ENCODE results near the gene MATN1.
"Not testable (repeated sequence)": the region's sequence is repeated elsewhere in the genome, so short reads cannot be mapped to it uniquely, and the experiment has no call there.

Gene MATN1
- 0.58 to 4.7 (median 1.8) reads per million in 9 experiments for total RNA-seq

DNA sequence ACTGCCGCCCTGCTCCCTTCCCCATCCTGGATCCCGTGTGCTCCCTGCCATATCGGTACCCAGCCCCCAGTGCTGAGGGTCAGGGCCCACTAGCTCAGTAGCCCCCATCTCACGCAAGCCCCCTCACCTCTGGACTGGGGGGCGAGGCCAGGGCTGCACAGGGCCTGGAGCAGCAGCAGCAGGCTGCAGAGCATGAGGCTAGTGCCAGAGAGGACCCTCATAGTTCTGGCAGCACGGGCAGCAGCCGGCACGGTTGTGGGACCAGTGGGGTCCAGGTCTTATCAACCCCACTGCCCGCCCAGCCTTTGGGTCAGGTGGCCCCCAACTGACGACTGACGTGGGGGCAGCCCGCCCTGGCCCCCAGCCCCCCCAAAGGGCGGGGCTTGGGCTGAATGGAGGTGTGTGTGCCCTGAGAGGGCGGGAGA, at the start of gene MATN1:
Gene MATN1 (minus strand): TSS at position 255 of the 425 bp plus-strand sequence. CDS start 34 bp downstream, at position 221.
- no peak for DNase-seq
- Mint-ChIP-seq H3K4me3 (no peak within 1 kb of the TSS), H3K4me1 (ENCODE audit: low read depth in 2 of 2) (peaks cover 14 to 26% of the 10 kb centered on the region in 2 donors), H3K9me3 (no peaks in the 10 kb centered on the region), H3K27ac (peak within 1 kb of the TSS; percentile 66 to 78), H3K27me3 (no peaks in the 10 kb centered on the region), H3K36me3 (ENCODE audit: insufficient read depth) (peaks cover 29% of the 10 kb centered on the region)
- ATAC-seq (replicated peaks) = no peak

DNA sequence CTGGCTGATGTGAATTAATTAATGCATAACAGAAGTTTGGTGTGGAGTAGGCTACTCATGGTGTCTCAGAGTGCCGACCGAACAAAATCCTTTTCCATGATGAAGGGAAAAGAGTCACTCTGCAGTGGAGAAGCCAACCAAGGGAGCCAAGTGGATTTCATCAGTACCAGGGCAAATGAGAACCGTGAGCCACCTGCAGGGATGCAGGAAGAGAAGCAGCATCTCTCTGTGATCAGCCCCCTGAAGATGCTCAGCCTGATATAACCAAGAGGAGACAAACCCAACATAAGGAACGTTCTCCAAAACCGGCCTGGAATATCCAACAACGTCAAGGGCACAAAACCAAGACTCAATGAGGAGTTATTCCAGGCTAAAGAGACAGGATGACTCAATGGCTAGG, 47.6 kb upstream of the MATN1 start:
- Mint-ChIP-seq H3K9me3 (no peaks in the 10 kb centered on the region), H3K27me3 (no peaks in the 10 kb centered on the region), H3K27ac (no peak overlapping the region), H3K4me1 (ENCODE audit: low read depth in 2 of 2) (peaks cover 2 to 3% of the 10 kb centered on the region in 2 donors), H3K36me3 (ENCODE audit: insufficient read depth) (no peaks in the 10 kb centered on the region), H3K4me3 (no peak overlapping the region)
- DNase-seq (no peak), ATAC-seq (replicated peaks) (no peak)

DNA sequence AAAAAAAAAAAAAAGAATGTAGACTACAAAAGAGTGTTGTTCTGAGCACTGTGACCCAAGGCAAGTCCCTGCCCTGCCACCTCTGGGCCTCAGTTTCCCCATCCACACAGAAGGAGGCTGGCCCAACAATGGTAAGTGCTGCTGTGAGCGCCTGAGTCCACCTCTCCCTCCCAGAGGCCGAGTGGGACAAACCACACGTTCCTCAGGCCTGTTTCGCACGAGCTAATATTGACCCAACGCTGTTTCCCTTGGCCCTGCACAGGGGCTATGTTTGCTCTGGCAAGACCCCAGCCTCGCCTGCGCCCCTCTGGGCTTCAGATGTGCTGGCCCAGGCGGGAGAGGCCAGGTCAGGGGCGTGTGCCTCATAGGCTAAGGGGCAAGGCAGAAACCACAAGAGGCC, 46.8 kb upstream of the MATN1 start:
- H3K4me1 Mint-ChIP-seq (ENCODE audit: low read depth in 2 of 2) = peaks cover 3 to 5% of the 10 kb centered on the region in 2 donors
- H3K27ac Mint-ChIP-seq = no peak overlapping the region
- H3K36me3 Mint-ChIP-seq (ENCODE audit: insufficient read depth) = no peaks in the 10 kb centered on the region
- ATAC-seq (replicated peaks) = no peak
- no peak for DNase-seq
- H3K9me3 Mint-ChIP-seq = no peaks in the 10 kb centered on the region
- H3K4me3 Mint-ChIP-seq = no peak overlapping the region
- H3K27me3 Mint-ChIP-seq = no peaks in the 10 kb centered on the region

GRCh38 chr1:30768830-30769718, 45.7 kb upstream of the MATN1 start:
- no peak for ATAC-seq (replicated peaks)

DNA sequence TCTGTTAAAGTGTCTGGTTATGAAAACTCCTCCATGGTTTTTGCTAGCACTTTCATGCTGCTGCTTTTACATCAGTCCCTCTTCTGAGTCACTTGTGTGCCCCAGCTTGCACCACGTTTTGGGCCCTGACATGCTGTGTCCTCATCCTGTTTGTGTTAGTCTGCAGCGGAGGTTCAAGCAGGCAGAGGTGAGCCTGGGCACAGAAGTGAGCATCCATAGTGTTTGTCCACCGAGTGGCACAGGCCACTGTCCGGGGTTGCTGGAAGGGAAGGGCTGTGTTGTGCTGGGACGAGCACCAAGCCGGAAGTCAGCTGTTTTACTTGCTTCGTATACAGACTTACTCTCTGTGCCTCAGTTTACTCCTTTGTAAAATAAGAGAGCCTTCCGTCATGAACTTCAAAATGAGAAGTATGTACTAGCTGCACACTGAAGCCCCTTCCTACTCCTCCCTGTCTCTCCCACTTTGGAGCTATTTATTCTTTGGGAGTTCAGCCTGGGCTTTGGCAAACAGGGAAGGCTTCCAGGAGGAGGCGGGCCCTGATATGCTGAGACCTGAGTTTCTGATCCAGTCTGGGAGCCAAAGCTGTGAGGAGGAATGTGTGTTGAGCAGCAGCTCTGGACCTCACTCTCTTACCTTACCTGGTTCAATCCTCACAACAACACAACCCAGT, 44.9 kb upstream of the MATN1 start:
- ATAC-seq (replicated peaks) = no peak
- H3K27ac Mint-ChIP-seq = no peak overlapping the region
- no peak for DNase-seq
- H3K27me3 Mint-ChIP-seq = no peaks in the 10 kb centered on the region
- no peaks in the 10 kb centered on the region for H3K36me3 Mint-ChIP-seq (ENCODE audit: insufficient read depth)
- no peak overlapping the region for H3K4me3 Mint-ChIP-seq
- no peaks in the 10 kb centered on the region for H3K9me3 Mint-ChIP-seq
- H3K4me1 Mint-ChIP-seq (ENCODE audit: low read depth in 2 of 2) = peaks cover 3 to 5% of the 10 kb centered on the region in 2 donors

More at GRCh38 chr1:30768830-30769718, 45.7 kb upstream of the MATN1 start:
- Mint-ChIP-seq H3K27me3 (no peaks in the 10 kb centered on the region), H3K4me3 (no peak overlapping the region), H3K4me1 (ENCODE audit: low read depth in 2 of 2) (peaks cover 3 to 5% of the 10 kb centered on the region in 2 donors), H3K36me3 (ENCODE audit: insufficient read depth) (no peaks in the 10 kb centered on the region), H3K9me3 (no peaks in the 10 kb centered on the region), H3K27ac (no peak overlapping the region)
- no peak for DNase-seq

DNA sequence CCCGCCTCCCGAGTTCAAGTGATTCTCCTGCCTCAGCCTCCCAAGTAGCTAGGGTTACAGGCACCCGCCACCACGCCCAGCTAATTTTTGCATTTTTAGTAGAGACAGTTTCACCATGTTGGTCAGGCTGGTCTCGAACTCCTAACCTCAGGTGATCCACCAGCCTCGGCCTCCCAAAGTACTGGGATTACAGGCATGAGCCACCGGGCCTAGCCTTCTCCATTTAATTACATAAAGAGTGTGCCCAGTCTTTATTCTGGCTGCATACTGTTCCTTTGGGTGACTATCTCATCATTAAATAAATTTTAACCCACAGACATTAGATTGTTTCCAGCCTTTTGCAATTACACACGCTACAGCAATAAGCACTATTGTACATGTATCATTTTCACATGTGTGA, 43.6 kb upstream of the MATN1 start:
- not testable (repeated sequence) for H3K36me3 Mint-ChIP-seq (ENCODE audit: insufficient read depth); H3K4me3 Mint-ChIP-seq; H3K9me3 Mint-ChIP-seq; ATAC-seq (replicated peaks); H3K27me3 Mint-ChIP-seq; DNase-seq; H3K27ac Mint-ChIP-seq
- peaks cover 10 to 13% of the 10 kb centered on the region in 2 donors for H3K4me1 Mint-ChIP-seq (ENCODE audit: low read depth in 2 of 2)

DNA sequence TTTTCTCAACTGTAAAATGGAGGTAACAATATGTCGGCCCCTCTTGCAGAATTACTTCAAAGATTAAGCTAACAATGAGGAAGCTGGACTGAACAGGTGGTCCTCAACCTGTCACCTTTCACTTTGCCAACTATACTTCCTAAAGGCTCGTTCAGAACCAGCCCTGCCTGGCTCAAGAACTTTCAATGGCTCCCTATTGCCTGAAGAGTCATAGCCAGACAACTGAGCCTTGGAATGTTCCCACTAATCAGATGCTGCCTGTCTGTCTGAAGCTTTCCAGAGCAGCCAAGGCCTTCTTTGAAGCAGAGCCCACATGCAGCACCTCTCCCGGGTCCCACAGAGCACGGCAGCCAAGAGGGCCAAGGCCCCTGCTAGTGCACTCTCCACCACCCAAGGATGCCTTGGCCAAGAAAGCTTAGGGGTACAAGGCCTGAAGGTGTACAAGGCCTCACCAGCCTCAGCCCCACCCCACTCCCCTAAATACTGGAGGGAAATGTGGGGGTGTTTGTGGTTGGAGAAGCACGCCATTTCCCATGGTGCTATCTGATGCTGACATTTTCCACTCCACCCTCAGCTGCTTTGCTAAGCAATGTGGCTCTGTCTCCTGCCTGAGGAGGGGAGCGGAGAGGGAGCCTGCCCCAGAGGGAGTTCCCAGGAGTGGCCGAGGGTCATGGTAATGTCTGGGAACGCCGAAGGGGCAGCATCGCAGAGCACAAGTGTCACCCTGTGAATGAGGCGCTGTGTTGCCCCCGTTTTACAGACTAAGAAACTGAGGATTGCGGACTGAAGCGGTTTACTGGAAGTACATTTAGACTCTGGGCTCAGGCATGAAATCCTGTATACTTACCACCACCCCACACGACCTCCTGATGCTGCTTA, 42.4 kb upstream of the MATN1 start:
- Mint-ChIP-seq H3K9me3 (no peaks in the 10 kb centered on the region), H3K4me1 (ENCODE audit: low read depth in 2 of 2) (peaks cover 13 to 23% of the 10 kb centered on the region in 2 donors), H3K4me3 (no peak overlapping the region), H3K27ac (peak overlapping the region in 1 of 2 donors; percentile 44), H3K36me3 (ENCODE audit: insufficient read depth) (peaks cover 1% of the 10 kb centered on the region), H3K27me3 (no peaks in the 10 kb centered on the region)
- ATAC-seq (replicated peaks) = peak; percentile 10
- DNase-seq = no peak

GRCh38 chr1:30764939-30765555, 41.7 kb upstream of the MATN1 start:
- ATAC-seq (replicated peaks) (no peak), DNase-seq (no peak)
- no peaks in the 10 kb centered on the region for H3K9me3 Mint-ChIP-seq
- H3K36me3 Mint-ChIP-seq (ENCODE audit: insufficient read depth) = peaks cover 7% of the 10 kb centered on the region
- peaks cover 19 to 29% of the 10 kb centered on the region in 2 donors for H3K4me1 Mint-ChIP-seq (ENCODE audit: low read depth in 2 of 2)
- no peak overlapping the region for H3K27ac Mint-ChIP-seq
- H3K27me3 Mint-ChIP-seq = no peaks in the 10 kb centered on the region
- H3K4me3 Mint-ChIP-seq = no peak overlapping the region

DNA sequence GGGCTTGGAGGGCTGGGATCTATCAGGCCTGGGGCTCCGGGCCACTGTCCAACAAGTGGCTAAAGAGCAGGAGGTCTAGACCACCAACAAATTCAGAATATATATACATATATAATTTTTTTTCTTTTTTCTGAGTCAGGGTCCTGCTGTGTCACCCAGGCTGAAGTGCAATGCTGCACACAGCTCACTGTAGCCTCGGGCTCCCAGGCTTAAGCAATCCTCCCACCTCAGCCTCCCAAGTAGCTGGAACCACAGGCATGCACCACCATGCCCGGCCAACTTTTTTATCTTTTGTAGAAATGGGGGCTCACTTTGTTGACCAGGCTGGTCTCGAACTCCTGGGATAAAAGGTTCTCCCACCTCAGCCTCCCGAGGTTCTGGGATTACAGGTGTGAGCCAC, 41.0 kb upstream of the MATN1 start:
- H3K4me1 Mint-ChIP-seq (ENCODE audit: low read depth in 2 of 2) = peaks cover 25 to 36% of the 10 kb centered on the region in 2 donors
- H3K27ac Mint-ChIP-seq = no peak overlapping the region
- H3K4me3 Mint-ChIP-seq = no peak overlapping the region
- no peaks in the 10 kb centered on the region for H3K27me3 Mint-ChIP-seq
- H3K9me3 Mint-ChIP-seq = no peaks in the 10 kb centered on the region
- ATAC-seq (replicated peaks) (no peak), DNase-seq (no peak)
- peaks cover 12% of the 10 kb centered on the region for H3K36me3 Mint-ChIP-seq (ENCODE audit: insufficient read depth)

- DNase-seq = no peak
- no peak for ATAC-seq (replicated peaks)
- Mint-ChIP-seq H3K9me3 (no peaks in the 10 kb centered on the region), H3K36me3 (ENCODE audit: insufficient read depth) (peaks cover 12% of the 10 kb centered on the region), H3K4me3 (no peak overlapping the region), H3K27me3 (no peaks in the 10 kb centered on the region), H3K27ac (peak overlapping the region; percentile 25 to 70), H3K4me1 (ENCODE audit: low read depth in 2 of 2) (peaks cover 30 to 42% of the 10 kb centered on the region in 2 donors)
Measured at GRCh38 chr1:30763651-30764248, 40.4 kb upstream of the MATN1 start.

- H3K4me1 Mint-ChIP-seq (ENCODE audit: low read depth in 2 of 2) = peaks cover 37 to 49% of the 10 kb centered on the region in 2 donors
- DNase-seq = no peak
- peak overlapping the region; percentile 25 to 70 for H3K27ac Mint-ChIP-seq
- H3K36me3 Mint-ChIP-seq (ENCODE audit: insufficient read depth) = peaks cover 12% of the 10 kb centered on the region
- H3K4me3 Mint-ChIP-seq = no peak overlapping the region
- no peak for ATAC-seq (replicated peaks)
- H3K9me3 Mint-ChIP-seq = no peaks in the 10 kb centered on the region
- H3K27me3 Mint-ChIP-seq = no peaks in the 10 kb centered on the region
Measured at GRCh38 chr1:30762930-30763650, 39.7 kb upstream of the MATN1 start.
